ENCODE measurements around the gene MEGF9. TPM values are rescaled to one million over a fixed set of nuclear protein-coding genes. Genes with fewer than 3 reads are reported as not detected.

Gene MEGF9
- total RNA-seq, 4 donors from 2014 or later = 17.3 to 36.4 (median 27.2) TPM

DNA sequence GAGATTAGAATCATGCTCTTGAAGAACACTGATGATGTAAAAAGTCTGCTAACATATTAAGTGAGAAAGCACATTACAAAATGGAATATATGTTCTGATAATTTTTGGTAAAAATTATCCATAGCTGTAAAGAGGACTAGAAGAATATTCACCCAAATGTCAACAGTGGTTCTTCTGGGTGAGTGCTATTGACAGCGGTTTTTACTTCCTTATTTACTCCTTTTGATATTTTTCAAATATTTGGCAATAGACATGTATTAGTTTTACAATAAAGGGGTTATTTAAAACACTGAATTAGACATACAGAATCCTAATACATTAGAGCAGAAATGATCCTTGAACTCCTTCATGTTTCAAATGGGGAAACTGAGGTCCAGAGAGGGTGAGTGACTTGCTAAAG lies 26.9 kb upstream of the MEGF9 start:
- DNase-seq (ENCODE audit: low spot score) (no peak), ATAC-seq (ENCODE audit: low FRiP score) (no peak)
- TF ChIP-seq, protein P1, sequence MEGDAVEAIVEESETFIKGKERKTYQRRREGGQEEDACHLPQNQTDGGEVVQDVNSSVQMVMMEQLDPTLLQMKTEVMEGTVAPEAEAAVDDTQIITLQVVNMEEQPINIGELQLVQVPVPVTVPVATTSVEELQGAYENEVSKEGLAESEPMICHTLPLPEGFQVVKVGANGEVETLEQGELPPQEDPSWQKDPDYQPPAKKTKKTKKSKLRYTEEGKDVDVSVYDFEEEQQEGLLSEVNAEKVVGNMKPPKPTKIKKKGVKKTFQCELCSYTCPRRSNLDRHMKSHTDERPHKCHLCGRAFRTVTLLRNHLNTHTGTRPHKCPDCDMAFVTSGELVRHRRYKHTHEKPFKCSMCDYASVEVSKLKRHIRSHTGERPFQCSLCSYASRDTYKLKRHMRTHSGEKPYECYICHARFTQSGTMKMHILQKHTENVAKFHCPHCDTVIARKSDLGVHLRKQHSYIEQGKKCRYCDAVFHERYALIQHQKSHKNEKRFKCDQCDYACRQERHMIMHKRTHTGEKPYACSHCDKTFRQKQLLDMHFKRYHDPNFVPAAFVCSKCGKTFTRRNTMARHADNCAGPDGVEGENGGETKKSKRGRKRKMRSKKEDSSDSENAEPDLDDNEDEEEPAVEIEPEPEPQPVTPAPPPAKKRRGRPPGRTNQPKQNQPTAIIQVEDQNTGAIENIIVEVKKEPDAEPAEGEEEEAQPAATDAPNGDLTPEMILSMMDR (IDR thresholded peaks at IDR 0.05) = no peak

DNA sequence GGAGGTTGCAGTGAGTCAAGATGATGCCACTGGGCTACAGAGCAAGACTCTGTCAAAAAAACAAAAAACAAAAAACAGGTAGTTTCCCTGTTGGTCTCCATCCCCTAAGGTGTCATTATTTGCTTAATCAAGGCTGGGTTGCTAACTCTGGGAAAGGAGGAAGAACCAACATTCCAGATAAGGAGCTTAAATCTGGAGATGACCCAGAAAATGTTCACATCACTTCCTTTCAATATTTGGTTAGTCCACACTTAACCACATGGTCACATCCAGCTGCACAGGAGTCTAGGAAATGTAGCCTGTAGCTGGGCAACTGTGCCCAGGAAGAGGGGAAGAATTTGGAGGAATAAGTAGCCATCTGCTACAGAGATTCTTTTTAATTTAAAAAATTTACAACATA lies 25.9 kb upstream of the MEGF9 start:
- TF ChIP-seq, protein P1 (IDR thresholded peaks at IDR 0.05) = no peak
- DNase-seq (ENCODE audit: low spot score) = no peak
- ATAC-seq (ENCODE audit: low FRiP score) = no peak

DNA sequence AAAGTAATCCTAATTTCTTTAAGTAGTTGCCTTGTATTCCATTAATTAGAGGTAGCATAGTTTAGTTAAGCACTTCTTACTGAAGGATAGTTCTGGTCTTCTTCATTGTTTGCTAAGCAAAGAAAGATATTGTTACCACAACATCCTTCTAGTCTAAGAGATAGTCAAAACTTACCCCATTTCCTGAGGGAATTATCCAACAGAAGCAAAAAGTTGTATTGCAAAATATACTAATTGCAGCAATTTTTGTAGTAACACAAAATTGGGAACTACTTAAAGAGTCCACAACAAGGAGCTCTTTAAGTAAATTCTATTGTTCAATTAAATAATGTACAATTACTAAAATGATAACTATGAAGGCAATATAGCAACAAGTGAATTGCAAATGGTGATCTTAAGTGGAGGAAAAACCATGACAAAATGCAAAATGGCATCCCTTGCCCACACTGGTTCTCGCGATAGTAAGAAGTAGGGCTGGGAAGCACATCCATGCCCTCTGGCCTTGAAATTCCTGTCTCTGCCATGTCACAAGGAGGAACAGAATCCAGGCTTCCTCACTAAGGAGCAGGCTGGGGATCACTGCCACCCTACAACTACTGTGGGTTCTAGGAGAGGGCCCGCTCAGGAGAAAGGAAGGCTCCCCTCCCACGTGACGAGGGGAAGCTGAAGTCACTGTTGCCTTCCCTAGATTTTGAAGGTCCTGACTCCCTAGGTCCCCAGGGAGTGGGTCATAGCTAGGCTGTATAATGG lies 23.3 kb upstream of the MEGF9 start:
- ATAC-seq (ENCODE audit: low FRiP score) = no peak
- no peak for DNase-seq (ENCODE audit: low spot score)
- TF ChIP-seq, protein P1 (IDR thresholded peaks at IDR 0.05) = no peak

DNA sequence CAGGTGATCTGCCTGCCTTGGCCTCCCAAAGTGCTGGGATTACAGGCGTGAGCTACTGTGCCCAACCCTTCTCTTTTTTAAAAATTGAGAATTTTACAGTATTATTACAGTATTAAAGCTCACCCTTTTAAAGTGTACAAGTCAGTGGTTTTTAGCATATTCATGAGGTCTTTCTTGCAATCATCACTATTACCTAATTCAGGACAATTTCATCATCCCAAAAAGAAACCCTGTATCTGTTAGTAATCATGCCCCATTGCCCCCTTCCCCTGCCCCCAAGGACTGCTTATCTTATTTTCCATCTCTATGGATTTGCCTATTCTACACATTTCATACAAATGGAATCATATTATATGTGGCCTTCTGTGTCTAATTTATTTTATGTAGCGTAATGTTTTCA lies 22.6 kb upstream of the MEGF9 start:
- ATAC-seq (ENCODE audit: low FRiP score) = no peak
- no peak for DNase-seq (ENCODE audit: low spot score)
- TF ChIP-seq, protein P1 (IDR thresholded peaks at IDR 0.05) = no peak

DNA sequence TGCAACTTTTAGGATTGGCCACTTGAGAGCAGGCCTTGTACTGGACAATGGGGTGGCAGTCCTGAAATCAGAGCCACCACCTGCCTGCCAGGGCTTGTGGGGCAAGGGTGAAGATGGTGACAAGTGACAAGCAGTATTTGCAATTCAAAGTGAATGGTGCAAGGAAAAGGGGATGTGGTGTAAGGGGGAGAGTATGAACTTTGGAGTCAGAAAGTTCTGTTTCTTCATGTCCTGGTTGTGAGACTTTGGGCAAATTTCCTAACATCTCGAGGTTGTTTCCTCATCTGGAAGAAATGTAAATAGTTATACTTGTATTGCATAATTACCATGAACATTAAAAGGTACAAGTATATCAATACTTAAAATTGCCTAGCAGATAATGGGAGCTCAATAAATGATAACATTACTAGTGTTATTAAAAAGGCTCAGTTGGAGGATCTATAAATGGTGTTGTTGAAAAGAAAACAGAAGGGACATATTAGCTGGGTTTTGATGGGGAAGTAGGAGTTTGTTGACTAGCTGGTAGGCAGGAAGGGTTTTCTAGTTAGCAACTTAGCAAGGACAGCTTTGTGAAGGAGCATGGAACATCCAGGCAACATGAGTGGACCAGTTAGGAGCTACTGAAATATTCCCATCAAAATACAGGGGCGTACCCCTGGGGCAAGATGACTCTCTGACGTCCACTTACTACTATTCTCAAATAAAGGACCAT lies 21.3 kb upstream of the MEGF9 start:
- DNase-seq (ENCODE audit: low spot score) (no peak), ATAC-seq (ENCODE audit: low FRiP score) (no peak)
- TF ChIP-seq, protein P1 (IDR thresholded peaks at IDR 0.05) = no peak

DNA sequence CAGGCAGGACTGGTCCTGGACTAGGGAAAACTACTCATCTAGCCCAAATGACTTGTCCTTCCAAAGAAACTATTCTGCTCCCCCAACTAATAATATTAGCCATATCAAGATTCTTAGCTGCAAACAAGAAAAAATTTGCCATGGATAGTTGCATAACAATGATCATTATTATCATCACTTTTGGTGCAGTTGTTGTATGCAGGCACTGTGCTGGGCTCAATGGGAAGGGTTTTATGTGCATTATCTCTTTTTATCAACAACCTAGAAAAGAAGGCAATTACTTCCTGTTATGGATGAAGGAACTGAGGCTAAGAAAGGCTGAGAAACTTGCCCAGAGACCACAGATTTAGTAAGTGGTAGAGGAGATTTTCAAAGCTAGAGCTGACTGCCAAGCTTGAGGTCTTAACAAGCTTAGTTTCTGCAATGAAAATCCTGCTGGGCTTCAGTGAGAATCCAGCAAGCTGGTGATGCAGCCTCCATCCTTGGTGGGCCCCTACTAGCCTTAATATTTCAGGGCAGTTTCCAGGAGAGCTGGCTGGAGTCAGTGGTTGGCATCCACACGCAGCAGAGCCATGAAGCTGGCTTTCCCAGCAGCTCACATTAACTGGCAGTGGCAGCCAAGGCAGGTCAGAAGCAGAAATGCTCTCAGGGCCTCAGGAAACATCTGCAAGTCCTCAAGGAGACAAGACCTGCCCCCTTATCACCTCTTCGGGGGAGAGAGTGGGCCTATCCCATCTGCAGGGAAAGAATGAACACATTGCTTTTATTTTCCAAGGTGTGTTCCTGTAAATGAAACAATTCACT lies 20.5 kb upstream of the MEGF9 start:
- DNase-seq (ENCODE audit: low spot score) (no peak), ATAC-seq (ENCODE audit: low FRiP score) (no peak)
- TF ChIP-seq, protein P1 (IDR thresholded peaks at IDR 0.05) = no peak
